Endothelial cell of umbilical vein (primary cell): ENCODE measurements around the gene NCSTN. TPM values are rescaled to one million over a fixed set of nuclear protein-coding genes. Genes with fewer than 3 reads are reported as not detected.

Experiments used
- BruUV-seq: library from RNA; stranded (reverse); fragments of 400-500 nt; replicated peaks from 2 replicates; lab custom pipeline; 2021; lab: Mats Ljungman, UMichigan
- CTCF ChIA-PET: fragments of 300-600, 350-600 bp; sonication (Branson Sonifier 250); formaldehyde crosslinking; loops from one replicate; lab custom pipeline; 2021; ENCODE audit warnings: antibody characterized with exemption, inconsistent platforms; lab: Charles Lee
- POLR2A ChIA-PET: fragments of 300-600, 350-600 bp; sonication (Branson Sonifier 250); formaldehyde crosslinking; loops from one replicate; lab custom pipeline; 2021; ENCODE audit warnings: antibody characterized with exemption, inconsistent platforms; lab: Charles Lee
- DNase-seq: peaks from one replicate; pipeline ENCODE4 v3.0.0-alpha.2; 2011; ENCODE audit warnings: low read depth, low spot score
- FAIRE-seq: peaks from 2 replicates; lab custom pipeline; 2011; peaks lifted over from hg19 to GRCh38; lab: Jason Lieb, UNC
- H2AFZ ChIP-seq: 2 replicates; pipeline ENCODE4 v1.6.0; 2012; ENCODE audit warnings: low read depth, low read length, control low read depth, inconsistent platforms
- H3K27ac ChIP-seq: 2 replicates; pipeline ENCODE4 v1.5.1; 2011; ENCODE audit warnings: low read depth, mild to moderate bottlenecking, control low read depth, low read length, moderate library complexity; ENCODE audit not compliant: insufficient read depth
- H3K27me3 ChIP-seq, 2 experiments: 2 replicates each; pipeline versions ENCODE4 v1.6.0 to v1.6.1; 2011; ENCODE audit warnings: low read length in 2 of 2, mixed read lengths in 1 of 2; ENCODE audit not compliant: control insufficient read depth in 2 of 2, insufficient read depth in 2 of 2
- H3K36me3 ChIP-seq, 2 experiments: 2 replicates in 1 of 2; 3 replicates in 1 of 2; pipeline ENCODE4 v1.5.1; 2011; ENCODE audit warnings: low read length in 2 of 2, mild to moderate bottlenecking in 1 of 2, moderate library complexity in 1 of 2; ENCODE audit not compliant: control insufficient read depth in 2 of 2, insufficient read depth in 2 of 2; ENCODE audit errors: extremely low read depth in 1 of 2
- H3K4me1 ChIP-seq: 3 replicates; pipeline ENCODE4 v1.5.1; 2011; ENCODE audit warnings: mild to moderate bottlenecking, low read length; ENCODE audit not compliant: control insufficient read depth, insufficient read depth; ENCODE audit errors: extremely low read depth
- H3K4me2 ChIP-seq: 2 replicates; pipeline ENCODE4 v1.6.1; 2011; ENCODE audit warnings: low read length, control low read depth, mixed read lengths; ENCODE audit not compliant: insufficient read depth
- H3K4me3 ChIP-seq, 3 experiments: fragments of 200-600 bp in 1 of 3; sonication (generic), shearing (Covaris generic) in 1 of 3; replicated peaks in 1 of 3; 2 replicates each; pipeline ENCODE4 v1.5.1; 2011 to 2016; ENCODE audit warnings: control low read depth in 3 of 3, low read length in 3 of 3, mild to moderate bottlenecking in 2 of 3, inconsistent platforms in 1 of 3, low read depth in 1 of 3, moderate library complexity in 1 of 3; ENCODE audit not compliant: insufficient read depth in 1 of 3
- H3K79me2 ChIP-seq: 2 replicates; pipeline ENCODE4 v1.6.0; 2012; ENCODE audit warnings: low read length, inconsistent platforms; ENCODE audit not compliant: control insufficient read depth, insufficient read depth
- H3K9ac ChIP-seq: replicated peaks from 2 replicates; pipeline ENCODE3; 2011; ENCODE audit warnings: low read length, control low read depth; ENCODE audit not compliant: insufficient read depth; ENCODE audit errors: extremely low read depth
- H3K9me1 ChIP-seq: replicated peaks from 3 replicates; pipeline ENCODE4 v1.6.0; 2011; ENCODE audit warnings: mild to moderate bottlenecking, low read length; ENCODE audit not compliant: control insufficient read depth, insufficient read depth; ENCODE audit errors: extremely low read depth
- H3K9me3 ChIP-seq: replicated peaks from 2 replicates; pipeline ENCODE4 v1.5.1; 2012; ENCODE audit warnings: low read length, inconsistent platforms; ENCODE audit not compliant: control insufficient read depth, insufficient read depth
- H4K20me1 ChIP-seq: replicated peaks from 2 replicates; pipeline ENCODE3; 2011; ENCODE audit warnings: mild to moderate bottlenecking, low read length; ENCODE audit not compliant: control insufficient read depth, insufficient read depth; ENCODE audit errors: extremely low read depth
- CTCF ChIP-seq, 2 donors: IDR thresholded peaks; 1 replicate in 1 of 2; 2 replicates in 1 of 2; pipeline ENCODE4 v1.5.1; 2011; ENCODE audit warnings: low read length in 2 of 2, mild to moderate bottlenecking in 2 of 2, moderate library complexity in 2 of 2, control low read depth in 1 of 2, inconsistent platforms in 1 of 2, low read depth in 1 of 2; ENCODE audit not compliant: insufficient read depth in 1 of 2; ENCODE audit errors: extremely low read depth in 1 of 2
- EZH2 ChIP-seq: IDR thresholded peaks from 2 replicates; pipeline ENCODE4 v1.6.1; 2012; ENCODE audit warnings: borderline replicate concordance, low read depth, mild to moderate bottlenecking, moderate library complexity, low read length, inconsistent platforms; ENCODE audit not compliant: severe bottlenecking
- FOS ChIP-seq: IDR thresholded peaks from 2 replicates; pipeline ENCODE4 v1.6.1; 2011; ENCODE audit warnings: mild to moderate bottlenecking, low read length, moderate library complexity, borderline replicate concordance; ENCODE audit not compliant: insufficient read depth
- GATA2 ChIP-seq: IDR thresholded peaks from 2 replicates; pipeline ENCODE4 v1.7.0; 2011; ENCODE audit warnings: low read depth, mild to moderate bottlenecking, moderate library complexity, mixed read lengths, low read length; ENCODE audit not compliant: insufficient read length, insufficient read depth
- JUN ChIP-seq: IDR thresholded peaks from 2 replicates; pipeline ENCODE4 v1.6.1; 2011; ENCODE audit warnings: borderline replicate concordance, low read depth; ENCODE audit not compliant: insufficient read length, insufficient read depth
- MAX ChIP-seq: IDR thresholded peaks from 2 replicates; pipeline ENCODE4 v1.6.1; 2011; ENCODE audit not compliant: insufficient read depth, insufficient read length
- MYC ChIP-seq: IDR thresholded peaks from one replicate; pipeline ENCODE4 v1.6.1; 2011; ENCODE audit warnings: mild to moderate bottlenecking, low read depth, low read length
- POLR2A ChIP-seq: IDR thresholded peaks from 2 replicates; pipeline ENCODE4 v1.6.1; 2012; ENCODE audit warnings: low read depth, mild to moderate bottlenecking, control low read depth, low read length
- POLR2AphosphoS5 ChIP-seq: IDR thresholded peaks from 2 replicates; pipeline ENCODE4 v1.6.1; 2012; ENCODE audit warnings: low read depth, mild to moderate bottlenecking, control low read depth, low read length, moderate library complexity; ENCODE audit not compliant: insufficient read depth
- dilution Hi-C: fragments of 300-500 bp; cut with MboI; formaldehyde crosslinking; loops from one replicate; pipeline ENCODE4 v1.15.0; 2019; ENCODE audit warnings: low sequenced_read_pairs; ENCODE audit not compliant: extremely low pct_ligation_motif_present
- intact Hi-C: fragments of 100-400 bp; cut with micrococcal nuclease; formaldehyde crosslinking; loops from one replicate; pipeline ENCODE4 v1.10.0; 2022
- polyA plus RNA-seq, 4 experiments: library from polyadenylated mRNA; depleted of rRNA in 3 of 4; stranded (reverse) in 3 of 4; unstranded in 1 of 4; fragments of >200 nt; gene quantifications; 2 replicates each; pipeline versions ENCODE4 v1.2.1 to v1.2.3, GENCODE V29; 2011 to 2012; ENCODE audit warnings: missing spikeins in 1 of 4
- total RNA-seq: library from RNA; stranded (reverse); gene quantifications from 2 replicates; pipeline ENCODE4 v1.2.3, GENCODE V29; 2021

Gene NCSTN
- total and polyA plus RNA-seq, 2 donors (not counting 3 experiments of a cell fraction or from before 2014, with no cell fraction given): 92.5 to 199 TPM

GRCh38 chr1:160309571-160309970 lies 33.6 kb upstream of the NCSTN start:
- no TSS peak for BruUV-seq
- DNase-seq (no peak), FAIRE-seq (no peak)
- Histone ChIP-seq H3K9ac (no peak overlapping the region), H3K9me3 (no peaks in the 10 kb centered on the region), H3K4me2 (no peak overlapping the region), H3K4me3 (no peak overlapping the region), H2AFZ (no peak overlapping the region), H3K9me1 (no peaks in the 10 kb centered on the region), H3K4me1 (no peaks in the 10 kb centered on the region), H3K27ac (no peak overlapping the region), H4K20me1 (no peaks in the 10 kb centered on the region), H3K79me2 (peaks cover 2% of the 10 kb centered on the region), H3K36me3 (peaks cover 50 to 54% of the 10 kb centered on the region in 2 experiments), H3K27me3 (no peaks in the 10 kb centered on the region)
- intact Hi-C loops: loop anchor here (5.0 kb wide), 1 partner anchor 33 kb away; the partner anchor contains the start of genes COPA and NCSTN
- ChIA-PET POLR2A (no interaction called here), CTCF (interaction anchor here (0.8 kb wide), 1 partner anchor 14 kb away, joined by 3 read pairs; no protein-coding TSS in a partner anchor)
- dilution Hi-C loops: no loop called here
- TF ChIP-seq MYC (no peak), EZH2 (no peak), FOS (no peak), GATA2 (no peak), CTCF (IDR thresholded peaks at IDR 0.05; ENCODE audit: extremely low read depth in 1 of 2, insufficient read depth in 1 of 2, low read depth in 1 of 2, low read length in 2 of 2) (no peak), JUN (no peak), POLR2A (no peak), MAX (no peak), POLR2AphosphoS5 (no peak)
